Astrocyte of the spinal cord (primary cell): ENCODE results near the gene NACC1.

Experiments used
- DNase-seq: peaks from one replicate; pipeline ENCODE4 v3.0.0; 2011; ENCODE audit warnings: low read depth, low spot score
- H3K4me3 ChIP-seq: 2 replicates; pipeline ENCODE4 v1.5.1; 2011; ENCODE audit warnings: low read depth, mild to moderate bottlenecking, low read length, moderate library complexity
- CTCF ChIP-seq: IDR thresholded peaks from 2 replicates; pipeline ENCODE4 v1.5.1; 2012; ENCODE audit warnings: low read depth, mild to moderate bottlenecking, low read length, inconsistent platforms
- in situ Hi-C: cut with HindIII; loops from 2 replicates; pipeline ENCODE4 v1.10.0; 2017; ENCODE audit warnings: low sequenced_read_pairs

NACC1 gene

DNA sequence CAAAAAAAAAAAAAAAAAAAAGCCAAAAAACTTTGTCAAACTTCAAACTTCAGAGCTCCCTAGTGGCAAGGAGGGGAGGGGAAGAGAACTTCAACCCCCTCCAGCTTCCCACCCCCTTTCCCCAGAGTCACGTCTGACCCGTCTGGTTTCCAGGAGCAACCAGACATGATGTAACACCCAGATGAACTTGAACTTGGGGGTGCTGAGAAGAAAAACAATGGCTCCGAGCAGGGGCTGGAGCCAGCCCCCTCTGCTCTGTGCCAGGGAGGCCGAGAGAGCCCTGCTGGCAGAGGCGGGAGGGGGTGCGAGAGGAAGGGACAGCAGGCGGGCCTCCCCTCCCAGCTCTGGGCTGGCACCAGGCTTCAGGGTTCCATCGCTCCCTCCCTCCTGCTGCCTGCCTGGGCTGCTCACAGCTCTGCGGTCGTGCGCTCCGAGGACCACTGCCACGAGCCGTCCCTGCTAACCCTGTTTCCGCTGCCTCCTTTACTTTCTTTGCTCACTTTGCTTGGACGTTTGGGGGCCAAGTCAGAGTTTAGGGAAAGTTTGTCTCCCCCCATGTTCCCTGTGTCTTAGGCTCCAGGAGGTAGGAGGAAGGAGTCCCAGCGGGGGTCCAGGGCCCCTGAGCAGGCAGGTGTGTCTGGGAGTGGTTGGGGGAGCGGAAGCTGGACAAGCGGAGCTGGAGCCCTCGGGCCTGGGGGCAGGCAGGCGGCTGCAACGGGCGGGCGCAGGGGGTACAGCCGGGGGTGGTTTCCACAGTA is 26.5 kb upstream of the NACC1 start:
- DNase-seq: peak; percentile 95
- in situ Hi-C loops: no loop called here
- no peak for TF ChIP-seq CTCF
- no peak overlapping the region for H3K4me3 ChIP-seq

- no peak for TF ChIP-seq CTCF
- in situ Hi-C loops: no loop called here
- no peak overlapping the region for H3K4me3 ChIP-seq
- no peak for DNase-seq
Observed at GRCh38 chr19:13092158-13092543, 25.9 kb upstream of the NACC1 start.

DNA sequence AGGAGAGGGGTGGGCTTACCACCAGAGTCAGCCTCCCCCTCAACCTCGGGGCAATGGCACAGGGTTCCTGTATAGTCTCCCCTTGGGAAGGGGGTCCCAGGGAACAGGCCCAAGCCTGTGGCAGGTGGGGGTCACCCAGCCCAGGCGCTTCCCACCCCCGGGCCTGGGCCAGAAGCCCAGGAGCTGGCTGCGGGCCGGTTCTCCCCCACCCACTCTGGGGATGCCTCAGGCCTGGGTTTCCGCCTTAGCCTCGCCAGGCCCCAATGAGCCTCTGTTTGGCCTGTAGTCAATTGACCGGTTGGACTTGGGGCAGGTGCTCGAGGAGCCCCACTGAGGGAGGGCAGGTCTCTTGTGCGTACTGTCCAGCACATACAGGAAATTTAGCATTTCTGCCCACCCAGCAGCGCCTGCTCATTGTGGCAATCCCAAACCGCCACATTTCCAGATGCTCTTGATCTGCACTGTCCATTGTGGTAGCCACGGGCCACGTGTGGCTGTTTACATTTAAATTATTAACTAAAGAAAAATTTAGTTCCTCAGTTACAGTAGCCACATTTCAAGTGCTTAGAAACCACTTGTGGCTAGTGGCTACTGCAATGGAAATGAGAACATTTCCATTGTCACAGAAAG is 25.3 kb upstream of the NACC1 start:
- in situ Hi-C loops: no loop called here
- DNase-seq: peak; percentile 81
- H3K4me3 ChIP-seq: no peak overlapping the region
- TF ChIP-seq CTCF: no peak

GRCh38 chr19:13093407-13094105 is 24.5 kb upstream of the NACC1 start:
- DNase-seq: peak; percentile 89
- peak; percentile 78 for TF ChIP-seq CTCF
- no peak overlapping the region for H3K4me3 ChIP-seq
- in situ Hi-C loops: no loop called here

GRCh38 chr19:13094106-13094504 is 24.0 kb upstream of the NACC1 start:
- TF ChIP-seq CTCF: no peak
- no peak for DNase-seq
- in situ Hi-C loops: no loop called here
- H3K4me3 ChIP-seq: no peak overlapping the region

GRCh38 chr19:13094771-13095392 is 23.2 kb upstream of the NACC1 start:
- no peak for DNase-seq
- no peak overlapping the region for H3K4me3 ChIP-seq
- in situ Hi-C loops: no loop called here
- no peak for TF ChIP-seq CTCF
